IPS DF 19.7 (cell line): ENCODE results near the gene KIRREL3.

Experiments
- DNase-seq: peaks from one replicate; pipeline ENCODE4 v3.0.0-alpha.2; 2013; ENCODE audit warnings: low read depth, low spot score

KIRREL3 gene

DNA sequence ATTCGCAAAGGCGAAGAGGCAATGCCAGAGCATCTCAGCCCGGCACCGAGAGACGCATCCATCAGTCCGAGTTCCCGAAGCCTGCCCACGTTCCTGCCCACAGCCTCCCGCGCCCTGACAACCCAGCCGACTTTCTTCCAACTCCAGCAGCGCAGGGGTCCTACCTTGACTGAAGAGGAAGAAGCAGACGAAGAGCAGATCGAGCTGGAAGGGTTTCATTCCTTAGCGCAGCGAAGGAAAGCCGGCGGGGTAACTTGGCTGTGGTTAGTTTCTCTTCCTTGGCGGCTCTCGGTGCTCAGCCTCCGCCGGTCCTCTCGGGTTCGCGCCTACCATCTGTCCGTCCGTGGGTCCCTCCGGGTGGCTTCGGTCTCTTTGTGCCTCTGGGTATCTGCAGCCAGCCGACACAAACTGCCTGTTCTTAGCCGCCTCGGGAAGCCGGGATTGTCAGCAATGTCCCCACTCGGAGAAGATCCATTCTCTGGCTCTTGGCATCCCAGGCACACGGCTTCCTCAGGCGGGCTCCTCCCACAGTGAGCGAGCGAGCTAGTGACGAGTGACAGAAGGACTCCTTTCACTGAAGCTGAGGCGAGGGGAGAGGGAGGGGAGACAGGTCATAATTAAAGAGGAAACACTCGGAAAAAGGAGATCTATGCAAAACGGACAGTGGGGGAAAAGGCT, at the start of gene KIRREL3:
Gene KIRREL3 (minus strand): TSS at position 480 of the 678 bp plus-strand sequence.
- no peak for DNase-seq

DNA sequence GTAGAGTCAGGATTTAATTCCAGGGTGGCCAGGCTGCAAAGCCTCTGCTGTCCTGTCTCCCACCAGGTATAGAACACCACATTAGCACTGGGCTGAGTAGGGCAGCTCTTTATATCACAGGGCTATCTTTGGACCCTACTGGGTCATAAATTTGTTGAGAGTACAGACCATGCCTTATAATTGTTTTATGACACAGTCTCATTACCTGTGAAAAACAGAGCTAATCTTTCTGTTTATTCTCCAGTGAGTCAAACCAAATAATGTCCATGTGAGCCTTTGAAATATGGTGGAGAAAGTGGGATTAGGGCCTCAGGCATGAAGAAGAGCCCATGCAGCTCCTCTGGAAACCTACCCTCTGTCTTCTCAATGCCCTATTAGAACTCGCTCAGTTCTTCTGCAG, 49.6 kb upstream of the KIRREL3 start:
- no peak for DNase-seq

DNA sequence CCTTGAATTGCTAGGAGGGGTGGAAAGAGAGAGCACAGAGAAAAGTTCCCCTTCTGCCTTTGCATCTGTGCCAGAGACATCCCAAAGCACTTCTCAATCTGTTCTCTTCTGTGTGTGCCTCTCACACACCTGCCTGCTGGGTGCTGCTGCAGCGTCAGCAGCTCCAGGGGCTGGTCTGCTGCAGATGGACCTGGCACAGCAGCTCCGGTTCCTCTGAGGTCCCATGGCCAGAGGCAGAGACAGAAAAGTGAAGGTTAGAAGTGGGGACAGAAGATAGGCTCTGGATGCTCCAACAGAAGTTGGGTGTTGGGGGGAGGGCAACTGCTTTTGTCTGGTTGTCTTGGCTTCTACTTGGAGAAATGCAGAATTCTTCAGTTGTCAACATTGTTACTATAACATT, 48.9 kb upstream of the KIRREL3 start:
- no peak for DNase-seq

DNA sequence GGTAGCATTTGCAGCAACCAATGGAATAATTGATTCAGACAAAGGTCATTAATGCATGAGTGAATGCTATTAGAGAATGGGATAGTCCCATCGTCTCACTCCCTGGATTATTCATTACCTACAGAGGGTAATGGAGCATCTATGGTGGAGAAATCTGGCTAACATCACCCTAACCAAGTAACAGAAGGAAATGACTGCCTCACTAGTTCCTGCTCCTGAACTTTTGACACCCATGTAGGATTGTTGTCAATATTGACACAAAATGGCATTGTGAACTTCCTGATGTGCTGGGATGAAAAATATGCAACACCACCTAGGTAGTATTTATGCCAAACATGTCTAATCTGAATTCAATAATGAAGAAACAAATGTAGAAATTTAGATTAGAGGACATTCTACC, 44.0 kb upstream of the KIRREL3 start:
- DNase-seq = no peak

DNA sequence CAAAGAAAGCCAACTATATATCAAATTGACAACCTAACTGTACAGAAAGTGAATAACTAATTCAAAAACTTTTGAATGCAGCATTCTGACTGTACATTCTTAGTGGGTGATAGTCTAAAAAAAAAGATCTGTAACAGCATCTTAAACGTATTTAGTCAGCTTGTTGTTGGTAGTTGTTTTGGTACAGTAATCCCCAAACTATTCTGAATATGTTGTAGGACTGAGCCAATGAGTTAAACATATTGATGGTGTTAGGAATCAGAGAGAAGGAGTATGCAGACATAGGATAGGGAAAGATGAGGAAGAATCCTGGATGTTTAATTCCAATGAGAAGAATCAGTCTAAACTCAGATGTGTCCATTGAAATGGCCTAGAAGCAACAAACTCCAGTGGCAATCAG, 41.9 kb upstream of the KIRREL3 start:
- no peak for DNase-seq

DNA sequence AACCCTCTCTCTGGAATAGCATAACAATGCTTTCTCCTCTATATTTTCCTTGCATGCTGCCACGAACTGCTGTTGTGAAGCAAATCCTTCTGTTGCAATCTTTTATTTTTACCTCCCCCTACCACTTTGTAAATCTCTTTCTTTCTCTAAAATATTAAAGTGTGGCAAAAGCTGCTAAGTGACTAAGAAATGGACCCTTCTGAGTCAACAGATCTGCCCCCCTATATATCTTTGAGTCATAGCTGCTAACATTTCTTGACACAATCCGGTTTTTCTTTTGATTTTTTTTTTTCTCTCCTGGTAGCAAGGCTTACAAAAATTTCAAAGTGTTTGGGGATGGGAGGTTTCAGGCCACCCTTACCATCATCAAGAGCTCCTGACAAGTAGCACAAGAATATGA, 39.0 kb upstream of the KIRREL3 start:
- DNase-seq = no peak

DNA sequence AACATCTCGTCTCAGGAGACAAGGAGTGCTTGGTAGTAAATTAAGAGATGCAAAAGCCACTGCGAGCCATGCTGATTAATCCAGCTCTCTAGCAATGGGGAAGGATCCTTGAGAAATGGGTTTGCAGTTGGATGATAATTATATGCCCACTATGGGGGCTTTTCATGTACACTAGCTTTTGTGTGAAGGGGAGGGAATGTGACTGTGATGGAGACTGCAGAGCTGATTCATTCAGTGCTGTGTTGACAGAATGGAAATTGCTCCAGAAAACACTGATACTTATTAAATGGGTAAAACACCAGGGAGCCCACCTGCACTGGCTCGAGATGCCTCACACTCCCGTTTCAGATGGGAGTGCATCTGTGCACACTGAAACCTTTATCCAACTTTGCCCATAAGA, 37.0 kb upstream of the KIRREL3 start:
- DNase-seq = no peak

DNA sequence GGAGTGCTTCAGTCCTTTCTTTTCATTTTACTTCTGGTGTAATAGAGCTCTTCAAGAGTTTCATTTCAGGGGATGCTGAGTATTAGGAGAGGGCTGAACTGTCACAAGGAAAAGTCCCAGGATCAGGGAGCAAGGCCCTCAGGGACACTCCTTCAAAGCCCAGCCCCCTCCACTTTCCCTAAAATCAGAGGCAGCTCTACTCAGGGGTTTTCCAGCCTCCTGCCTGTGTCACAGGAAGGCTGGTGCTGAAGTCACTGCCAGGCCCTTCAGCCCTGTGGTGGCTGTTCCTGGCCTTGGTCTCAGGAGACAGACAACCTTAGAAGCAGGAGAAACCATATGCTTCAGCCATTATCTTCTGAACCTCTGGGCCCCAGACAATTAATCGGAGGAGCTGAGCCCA, 36.4 kb upstream of the KIRREL3 start:
- DNase-seq = no peak

DNA sequence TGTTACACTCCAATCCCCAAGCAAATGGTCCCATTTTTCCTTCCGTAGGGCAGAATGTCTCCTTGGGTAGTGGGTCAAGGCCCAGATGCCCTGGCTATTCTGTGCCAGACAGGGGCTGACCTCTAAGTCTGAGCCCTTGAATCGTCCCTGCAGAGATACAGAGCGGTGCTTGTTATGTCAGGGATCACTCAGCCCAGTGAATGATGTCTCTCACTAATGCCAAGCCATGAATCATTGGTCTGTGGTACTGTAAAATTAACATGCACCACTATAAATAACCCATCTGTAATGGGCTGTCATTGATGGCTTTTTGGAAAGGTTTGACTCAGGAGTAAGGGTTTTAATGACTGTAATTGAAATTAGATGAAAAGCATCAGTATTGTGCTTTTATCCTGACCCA, 35.3 kb upstream of the KIRREL3 start:
- no peak for DNase-seq

DNA sequence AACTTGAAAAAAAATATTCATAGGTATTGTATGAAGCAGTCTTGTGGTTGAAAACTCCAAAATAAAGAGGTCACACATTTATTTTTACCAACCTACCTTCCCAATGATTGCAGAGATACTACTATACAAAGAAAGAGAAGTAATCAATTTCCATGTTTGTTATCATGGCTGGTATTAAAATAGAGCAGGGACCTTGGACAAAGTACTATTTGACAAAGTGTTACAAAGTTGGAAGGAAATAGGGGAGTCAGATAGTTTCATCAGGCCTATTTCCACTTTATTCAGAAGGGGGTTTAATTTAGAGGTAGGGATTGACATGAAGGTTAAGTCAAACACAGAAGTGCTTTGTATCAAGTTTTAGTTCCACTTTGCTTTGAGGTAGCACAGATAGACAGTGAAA, 34.4 kb upstream of the KIRREL3 start:
- DNase-seq = no peak

DNA sequence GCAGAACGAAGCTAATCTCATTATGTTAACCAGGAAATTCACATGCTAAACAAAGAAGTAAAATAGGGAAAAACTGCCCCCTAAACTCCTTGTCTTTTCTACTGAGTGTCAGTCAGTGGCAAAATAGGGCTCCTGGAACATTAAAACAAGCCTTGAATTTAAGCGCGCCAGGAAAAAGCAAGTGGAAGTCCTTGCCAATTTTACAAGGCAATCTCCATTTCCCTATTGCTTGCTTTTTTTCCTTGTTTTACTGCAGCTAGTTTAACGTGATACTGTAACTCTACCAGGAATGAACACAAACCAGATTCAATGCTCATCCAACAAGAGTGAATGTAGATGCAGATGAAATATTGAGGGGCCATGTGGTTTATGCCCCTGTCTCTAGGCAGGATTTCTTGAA, 28.1 kb upstream of the KIRREL3 start:
- DNase-seq = no peak

DNA sequence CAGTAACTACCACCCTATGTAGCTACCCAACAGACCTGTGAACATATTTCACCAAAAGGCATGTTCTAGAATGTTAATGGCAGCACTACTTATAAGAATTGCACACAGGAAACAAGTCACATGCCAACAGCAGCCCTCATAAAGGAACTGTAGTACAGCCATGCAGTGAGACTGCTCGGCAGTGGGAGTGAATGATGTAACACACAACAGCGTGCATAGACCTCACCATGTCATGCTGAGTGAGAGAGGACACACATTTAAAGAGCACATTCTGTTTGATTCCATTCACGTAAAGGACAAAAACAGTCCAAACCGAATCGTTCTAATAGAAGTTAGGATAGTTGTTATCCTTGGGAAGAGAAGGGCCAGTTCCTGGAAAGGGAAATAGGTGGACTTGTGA, 27.2 kb upstream of the KIRREL3 start:
- DNase-seq = no peak

DNA sequence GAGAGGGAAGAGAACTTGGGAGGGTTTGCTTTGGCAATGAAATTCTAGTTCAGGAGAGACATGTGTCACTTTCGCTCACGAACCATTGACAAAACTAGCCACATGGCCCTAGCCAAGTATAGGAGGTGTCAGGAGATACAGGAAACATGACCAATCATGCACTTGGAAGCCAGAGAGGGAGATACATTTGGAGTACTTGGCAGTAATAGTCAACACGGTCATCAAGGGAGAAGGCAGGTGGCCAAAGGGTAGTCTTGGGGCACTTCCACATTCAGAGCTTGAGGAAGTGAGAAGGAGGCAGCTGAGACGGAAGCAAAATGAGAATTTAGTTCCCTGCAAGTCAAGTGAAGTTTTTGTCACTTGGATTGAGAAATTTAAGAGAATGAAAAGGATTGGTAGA, 26.4 kb upstream of the KIRREL3 start:
- DNase-seq = no peak

DNA sequence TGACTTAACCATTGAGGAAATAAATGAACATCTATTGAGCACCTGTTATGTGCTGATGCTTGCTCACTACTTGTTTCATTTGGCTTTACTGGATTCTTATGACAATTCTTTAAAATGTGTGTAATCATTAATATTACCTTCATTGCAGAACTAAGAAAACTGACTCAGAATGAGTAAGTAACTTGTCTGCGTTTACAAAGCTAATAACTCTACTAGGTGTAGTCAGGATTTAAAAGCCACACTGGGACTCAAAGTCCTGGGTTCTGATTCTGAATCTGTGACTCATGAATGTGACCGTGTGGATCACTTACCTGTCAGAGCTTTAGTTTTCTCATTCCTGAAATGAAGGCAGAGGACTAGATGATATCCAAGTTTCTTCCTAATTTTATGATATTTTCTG, 23.4 kb upstream of the KIRREL3 start:
- DNase-seq = no peak

DNA sequence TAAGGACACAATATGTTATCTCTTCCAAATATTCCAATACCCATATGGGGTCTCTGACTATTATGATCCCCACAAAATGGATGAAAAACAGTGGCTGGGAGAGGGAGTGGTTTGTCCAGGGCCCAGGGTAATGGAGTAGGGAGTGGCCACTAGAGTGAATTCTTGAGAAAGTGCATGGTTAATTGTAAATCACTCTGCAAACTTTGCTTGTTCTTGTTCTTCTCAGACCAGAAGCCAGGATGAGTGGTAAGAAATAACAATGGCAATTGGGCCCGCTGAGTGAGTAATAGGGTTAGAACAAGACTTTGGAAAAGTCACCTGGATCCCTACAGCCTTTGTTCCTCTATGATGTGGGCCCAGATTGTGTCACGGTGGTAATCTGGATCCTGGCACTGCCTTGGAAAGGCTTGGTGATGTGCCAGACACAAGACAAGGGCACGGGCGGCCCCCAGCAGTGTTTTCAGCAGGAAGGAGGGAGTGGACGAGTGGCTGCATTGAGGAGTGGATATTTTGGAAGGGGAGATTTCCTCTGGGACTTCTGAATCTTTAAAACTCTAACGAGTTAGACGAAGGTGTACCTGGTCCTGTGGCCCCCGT, 18.2 kb upstream of the KIRREL3 start:
- DNase-seq = no peak

DNA sequence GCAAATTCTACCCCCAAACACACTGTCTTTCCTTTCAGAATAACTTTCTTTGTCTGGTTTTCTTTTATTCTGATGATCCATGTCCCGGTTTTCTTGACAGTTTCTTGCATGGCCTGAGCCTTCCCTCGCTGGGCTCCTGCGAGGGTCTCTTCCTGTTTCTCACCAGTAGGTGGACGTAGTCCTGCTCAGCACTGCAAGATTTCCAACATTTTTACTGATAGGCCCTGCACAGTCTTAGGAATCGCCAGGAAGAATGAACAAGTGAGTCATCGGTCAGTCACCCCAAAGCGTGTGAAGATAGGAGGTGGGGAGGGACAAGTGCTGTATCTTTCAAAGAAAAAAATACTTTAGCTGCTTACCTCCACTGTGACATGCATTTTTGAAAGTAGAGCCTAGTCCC, 16.9 kb upstream of the KIRREL3 start:
- DNase-seq = peak; percentile 12

DNA sequence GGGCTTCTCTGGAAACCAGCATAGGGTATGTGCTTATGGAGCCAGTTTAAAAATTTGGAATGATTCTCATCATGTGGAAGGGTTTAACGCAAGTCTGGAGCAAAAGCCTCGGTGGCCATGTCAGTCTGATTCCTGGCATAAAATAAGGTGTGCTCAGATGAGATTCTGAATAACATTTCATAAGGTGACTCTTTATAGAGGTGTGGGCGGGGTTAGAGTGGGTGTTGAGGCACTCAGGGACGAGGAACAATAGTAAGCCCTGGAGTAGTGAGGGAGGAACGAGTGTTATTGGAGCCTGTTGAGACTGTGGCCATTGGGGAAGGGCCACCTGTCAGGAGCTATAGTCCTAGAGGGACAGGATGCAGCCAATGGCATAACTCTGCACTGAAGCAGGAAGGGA, 13.0 kb upstream of the KIRREL3 start:
- DNase-seq = no peak

DNA sequence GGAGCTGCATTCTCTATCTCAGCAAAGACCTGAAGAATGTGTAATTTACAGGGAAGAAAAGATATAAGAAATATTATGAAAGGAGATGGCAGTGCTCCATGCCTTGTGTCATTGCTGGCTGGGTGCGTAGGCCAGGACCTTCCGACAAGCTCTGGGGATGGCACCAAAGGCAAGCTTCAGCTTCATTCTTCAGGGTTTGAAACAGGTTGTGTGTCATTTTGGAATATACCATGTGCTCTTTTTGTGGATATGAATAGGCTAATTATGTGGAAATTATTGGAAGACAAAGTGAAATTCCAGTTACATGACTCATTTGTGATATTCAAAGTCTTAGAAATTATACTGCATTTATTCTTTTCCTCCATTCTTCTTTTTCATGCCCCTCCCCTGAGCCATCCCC, 5.7 kb upstream of the KIRREL3 start:
- DNase-seq = no peak

DNA sequence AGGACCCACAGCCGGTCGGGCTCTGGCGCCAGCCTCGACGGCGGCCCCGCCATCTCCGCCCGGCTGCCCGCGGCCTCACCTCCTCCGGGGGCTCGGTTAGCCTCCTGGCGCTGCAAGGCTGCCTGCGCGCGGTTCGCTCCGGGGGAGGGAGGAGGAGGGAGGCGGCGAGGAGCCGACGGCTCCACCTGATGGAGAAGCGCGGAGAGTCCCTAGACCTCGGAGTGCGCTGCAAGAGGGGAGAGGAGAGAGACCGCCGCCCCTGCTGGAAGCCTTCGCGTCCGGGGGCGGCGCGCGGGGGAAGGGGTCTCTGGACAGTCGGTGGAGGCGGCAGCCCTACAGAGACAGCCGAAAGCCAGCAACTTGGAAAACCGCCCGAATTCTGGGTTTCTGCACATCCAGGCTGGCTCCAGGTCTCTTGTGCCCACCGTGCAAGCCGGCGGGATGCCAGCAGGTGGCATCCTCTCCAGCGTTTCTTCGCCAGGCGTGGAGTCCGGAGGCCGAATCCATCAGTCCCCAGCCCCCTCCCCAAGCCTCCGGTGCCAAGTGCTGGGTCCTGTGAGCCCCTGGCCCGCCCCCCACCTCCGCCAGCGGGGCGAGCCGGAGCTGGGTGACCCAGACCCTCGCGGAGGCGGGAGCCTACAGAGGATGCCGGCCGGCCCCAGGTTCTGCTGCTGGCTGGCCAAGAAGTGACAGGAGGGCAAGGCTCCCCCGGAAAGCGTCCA, 2.9 kb upstream of the KIRREL3 start:
- peak; percentile 47 for DNase-seq

DNA sequence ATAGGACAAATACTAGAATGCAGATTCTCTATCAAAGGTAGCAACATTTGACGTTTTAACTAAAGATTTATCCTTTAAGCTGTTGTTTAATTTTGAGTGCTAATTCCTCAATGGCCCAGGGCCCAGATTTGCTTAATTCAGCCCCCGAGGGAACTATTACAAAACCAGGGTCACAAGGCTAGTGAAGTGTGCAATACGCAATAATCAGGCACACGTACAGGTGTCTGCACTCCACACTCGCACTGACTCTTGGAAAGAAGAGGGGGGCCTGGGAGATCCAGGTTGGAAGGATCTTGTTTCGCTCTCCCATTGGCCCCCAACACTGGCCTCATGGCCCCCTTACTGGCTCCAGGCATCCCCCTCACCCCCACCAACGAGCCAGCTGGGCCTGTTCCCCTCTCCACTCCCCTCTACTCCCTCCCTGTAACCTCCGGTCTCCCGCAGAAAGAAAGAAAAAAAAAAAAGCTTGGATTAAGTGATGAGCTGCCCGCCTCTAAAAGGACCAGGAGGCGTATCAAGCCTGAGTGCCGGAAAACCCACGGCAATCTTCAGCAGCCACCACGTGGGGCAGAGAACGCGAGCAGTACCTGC, 2.2 kb upstream of the KIRREL3 start:
- DNase-seq = no peak

DNA sequence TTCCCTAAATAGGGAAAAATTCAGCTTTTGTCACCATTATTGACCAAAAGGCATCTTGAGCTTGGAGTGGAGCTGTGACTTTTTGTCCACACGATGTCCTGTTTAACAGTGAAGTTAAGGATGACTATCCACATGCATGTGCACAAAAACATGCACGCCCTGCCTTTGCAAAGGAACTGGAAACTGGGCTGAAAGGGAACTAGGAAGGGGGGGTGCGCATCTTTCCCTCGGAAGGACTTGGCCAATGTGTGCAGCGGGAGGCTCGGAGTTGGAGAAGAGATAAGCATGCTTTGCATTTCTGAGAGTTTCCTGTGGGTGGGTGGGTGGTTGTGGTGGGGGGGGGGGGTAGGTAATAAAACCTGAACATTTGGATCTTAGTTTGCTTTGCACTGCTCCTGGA, 411 bp upstream of the KIRREL3 start:
- no peak for DNase-seq

DNA sequence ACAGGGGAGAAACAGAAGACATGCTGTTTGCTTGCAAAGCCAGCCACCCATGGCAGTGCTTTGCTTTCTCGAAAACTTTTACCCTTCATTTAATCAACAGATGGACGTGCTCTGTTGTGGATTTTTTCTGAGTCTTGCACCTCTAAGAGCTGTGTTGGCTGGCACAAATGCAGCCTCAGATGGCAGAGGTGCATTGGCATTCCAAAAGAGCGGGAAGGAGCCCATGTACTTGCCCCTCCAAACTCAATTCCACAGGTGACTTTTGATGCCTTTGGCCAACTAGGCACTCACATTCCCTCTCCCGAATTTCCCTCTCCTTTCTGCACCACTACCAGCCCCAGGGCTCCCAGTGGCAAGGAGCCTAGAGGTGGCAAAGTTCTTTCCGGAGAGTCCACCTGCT, 1.2 kb downstream of the KIRREL3 start:
- no peak for DNase-seq

DNA sequence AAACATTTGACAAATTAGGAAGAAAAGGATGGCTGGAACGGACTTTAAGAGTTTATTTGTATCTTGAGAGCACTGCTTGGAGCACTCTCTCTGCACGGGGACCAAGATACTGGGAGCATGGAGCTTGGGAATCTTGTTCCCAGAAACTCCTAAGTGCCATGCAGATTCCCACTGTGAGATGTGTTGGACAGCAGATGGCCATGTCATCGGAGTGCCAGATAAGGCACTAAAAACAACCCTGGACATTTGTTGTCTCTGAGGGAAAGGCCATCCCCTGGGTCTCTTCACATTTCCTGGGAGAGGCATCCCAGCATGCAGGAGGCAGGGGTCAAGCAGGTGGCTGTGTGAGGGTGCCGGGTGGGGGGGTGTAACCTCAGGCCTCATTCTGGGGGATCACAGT, 2.9 kb downstream of the KIRREL3 start:
- DNase-seq = no peak
